NCI-H524 treated with DMSO at 0.1 percent for 48 hours (cell line): ENCODE measurements around the gene DDX31.
A peak's percentile ranks its signal among the peaks of the same experiment; 100 is the strongest.
"Not testable (repeated sequence)": the region's sequence is repeated elsewhere in the genome, so short reads cannot be mapped to it uniquely, and the experiment has no call there.

Experiments used
- DNase-seq: peaks from one replicate; lab custom pipeline; 2025; lab: John Stamatoyannopoulos, UW

The DDX31 gene

DNA sequence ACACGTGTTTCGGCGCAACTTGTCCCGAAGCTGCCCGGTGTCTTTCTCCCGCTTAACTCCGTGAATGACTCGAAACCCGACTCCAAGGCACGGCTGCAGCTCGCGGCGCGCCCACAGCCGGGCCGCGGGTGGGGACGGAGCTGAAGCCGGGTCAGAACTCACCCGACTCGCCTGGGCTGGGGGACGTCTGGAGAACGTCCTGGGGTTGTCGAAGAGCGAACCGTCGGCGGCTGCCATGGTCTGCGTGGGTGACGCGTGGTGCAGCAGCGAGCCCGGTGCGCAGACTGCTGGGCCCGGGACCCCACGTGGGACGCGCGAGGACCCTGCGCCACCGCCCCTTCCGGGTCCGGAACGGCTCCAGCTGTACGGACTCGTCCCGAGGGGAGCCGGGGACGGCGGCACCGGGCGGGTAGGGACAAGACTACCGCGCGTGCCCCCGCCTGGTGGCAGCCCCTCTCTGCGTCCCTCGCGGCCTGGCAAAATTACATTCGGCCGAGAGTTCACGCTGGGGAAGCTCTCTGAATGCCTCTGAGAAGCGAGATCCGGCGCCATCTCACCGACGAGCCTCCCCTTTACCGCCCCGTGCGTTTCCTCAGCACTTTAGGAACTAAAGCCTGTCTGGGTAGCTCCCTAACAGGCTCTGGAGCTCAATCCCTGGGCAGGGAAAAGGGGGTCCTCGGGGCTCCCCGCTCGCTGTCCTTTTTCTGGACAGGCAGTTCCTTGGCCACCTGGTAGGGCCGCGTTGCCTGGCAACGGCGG is at the start of gene DDX31:
Gene DDX31 (minus strand): TSS at position 286 of the 759 bp plus-strand sequence. CDS start 49 bp downstream, at position 237.
- DNase-seq = peak; percentile 72

DNA sequence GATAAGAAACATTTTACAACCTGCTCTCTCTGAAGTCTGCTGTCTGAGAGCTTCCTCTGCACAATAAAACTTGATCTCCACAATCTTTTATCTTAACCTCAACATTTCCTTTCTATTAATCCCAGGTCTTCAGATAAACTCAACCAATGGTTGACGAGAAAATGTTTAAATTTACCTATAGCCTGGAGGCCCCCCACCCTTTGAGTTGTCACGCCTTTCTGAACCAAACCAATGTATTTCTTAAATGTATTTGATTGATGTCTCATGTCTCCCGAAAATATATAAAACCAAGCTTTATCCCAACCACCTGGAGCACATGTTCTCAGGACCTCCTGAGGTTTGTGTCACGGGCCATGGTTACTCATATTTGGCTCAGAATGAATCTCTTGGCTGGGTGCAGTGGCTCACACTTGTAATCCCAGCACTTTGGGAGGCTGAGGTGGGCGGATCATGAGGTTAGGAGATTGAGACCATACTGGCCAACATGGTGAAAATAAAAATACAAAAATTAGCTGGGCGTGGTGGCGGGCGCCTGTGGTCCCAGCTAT is 48.7 kb upstream of the DDX31 start:
- not testable (repeated sequence) for DNase-seq

DNA sequence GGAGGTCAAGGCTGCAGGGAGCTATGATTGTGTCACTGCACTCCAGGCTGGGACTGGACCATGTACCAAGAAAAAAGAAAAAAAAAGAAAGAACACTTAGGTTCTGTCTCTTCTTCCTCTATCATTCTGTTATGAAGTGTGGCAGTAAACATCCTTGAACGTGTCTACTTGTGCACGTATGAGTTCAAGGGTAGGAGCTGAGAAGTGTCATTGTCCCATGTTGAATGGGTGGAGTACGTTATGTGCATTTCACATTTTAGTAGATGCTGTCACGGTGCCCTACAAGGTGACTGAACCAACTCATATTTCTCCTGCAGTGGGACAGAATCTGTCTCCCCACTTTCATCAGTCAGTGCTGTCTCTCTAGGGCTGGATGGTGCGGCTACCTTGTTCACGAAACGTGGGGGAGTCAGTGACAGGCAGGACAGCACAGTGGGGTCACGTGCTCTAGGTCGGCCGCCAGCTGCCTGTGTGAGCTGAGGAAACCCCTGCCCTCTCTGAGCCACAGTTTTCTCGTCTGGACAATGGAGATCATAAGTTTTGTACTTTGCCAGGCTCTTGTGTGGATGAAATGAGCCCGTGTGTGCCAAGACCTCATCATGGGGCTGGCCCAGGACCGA is 47.7 kb upstream of the DDX31 start:
- DNase-seq = no peak

DNA sequence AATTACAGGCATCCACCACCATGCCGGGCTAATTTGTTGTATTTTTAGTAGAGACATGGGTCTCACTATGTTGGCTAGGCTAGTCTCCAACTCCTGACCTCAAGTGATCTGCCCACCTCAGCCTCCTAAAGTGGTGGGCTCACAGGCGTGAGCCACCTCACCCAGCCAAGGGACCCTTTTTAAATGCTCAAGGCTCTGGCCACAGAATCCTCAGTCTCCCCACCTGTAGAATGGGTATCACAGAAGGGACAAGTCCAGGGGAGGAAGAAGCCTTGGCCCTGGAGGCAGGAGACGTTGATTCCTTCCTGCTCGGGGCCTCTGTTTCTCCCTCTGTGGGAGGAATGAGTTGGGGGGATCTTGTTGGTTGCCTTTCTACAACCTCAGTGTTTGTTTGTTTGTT is 46.2 kb upstream of the DDX31 start:
- no peak for DNase-seq

DNA sequence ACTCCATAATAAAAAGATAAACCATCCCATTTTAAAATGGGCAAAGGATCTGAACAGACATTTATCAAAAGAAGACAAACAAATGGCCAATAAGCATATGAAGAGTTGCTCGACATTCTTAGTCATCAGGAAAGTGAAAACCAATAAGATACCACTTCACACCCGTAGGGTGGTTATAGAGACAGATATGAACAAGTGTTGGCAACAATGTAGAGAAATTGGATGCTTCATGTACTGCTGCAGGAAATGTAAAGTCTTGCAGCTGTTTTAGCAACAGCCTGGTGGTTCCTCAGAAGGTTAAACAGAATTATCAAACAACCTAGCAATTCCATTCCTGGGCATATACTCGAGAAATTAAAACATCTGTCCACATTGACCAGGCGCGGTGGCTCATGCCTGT is 43.0 kb upstream of the DDX31 start:
- no peak for DNase-seq

DNA sequence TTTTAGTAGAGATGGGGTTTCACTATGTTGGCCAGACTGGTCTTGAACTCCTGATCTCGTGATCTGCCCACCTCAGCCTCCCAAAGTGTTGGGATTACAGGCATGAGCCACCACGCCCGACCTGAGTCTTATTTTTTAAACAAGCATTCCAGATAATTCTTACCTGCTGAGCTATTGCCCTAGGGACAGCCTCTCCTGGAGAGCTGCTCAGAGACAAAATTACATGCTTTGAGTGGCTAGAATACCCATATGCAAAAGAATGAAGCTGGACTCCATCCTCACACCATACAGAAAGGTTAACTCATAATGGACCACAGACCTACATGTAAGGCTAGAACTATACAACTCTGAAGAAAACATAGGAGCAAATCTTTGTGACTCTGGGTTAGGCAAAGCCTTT is 42.1 kb upstream of the DDX31 start:
- DNase-seq = no peak

DNA sequence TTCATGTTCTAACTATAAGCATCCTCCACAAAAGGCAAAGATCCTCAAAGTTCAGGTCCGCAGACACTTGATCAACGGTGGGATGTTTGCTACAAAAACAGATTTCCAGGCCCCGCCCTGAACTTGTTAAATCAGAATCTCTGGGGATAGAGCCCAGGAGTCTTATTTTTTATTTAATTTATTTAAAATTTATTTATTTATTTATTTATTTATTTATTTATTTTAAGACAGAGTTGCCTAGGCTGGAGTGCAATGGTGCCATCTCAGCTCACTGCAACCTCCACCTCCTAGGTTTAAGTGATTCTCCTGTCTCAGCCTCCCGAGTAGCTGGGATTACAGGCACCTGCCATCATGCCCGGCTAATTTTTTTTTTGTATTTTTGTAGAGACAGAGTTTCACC is 41.4 kb upstream of the DDX31 start:
- DNase-seq = not testable (repeated sequence)

DNA sequence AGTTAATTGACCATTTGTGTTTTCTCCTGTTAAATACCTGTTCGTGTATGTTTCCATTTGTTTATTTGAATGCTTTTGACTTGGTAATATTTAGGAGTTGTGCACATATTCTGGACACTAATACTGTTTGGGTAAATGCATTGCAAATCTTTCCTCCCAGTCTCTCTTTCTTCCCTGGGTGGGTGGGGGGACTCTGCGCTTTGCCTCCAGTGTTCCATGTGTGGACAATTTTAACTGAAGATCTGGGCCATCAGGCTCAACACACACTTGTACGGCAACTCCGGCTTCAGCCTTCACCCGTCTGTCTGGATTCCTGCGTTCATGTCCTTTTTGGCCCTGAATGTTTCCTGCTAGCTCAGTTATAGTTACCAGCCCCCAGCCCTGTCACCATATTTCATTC is 40.5 kb upstream of the DDX31 start:
- no peak for DNase-seq

DNA sequence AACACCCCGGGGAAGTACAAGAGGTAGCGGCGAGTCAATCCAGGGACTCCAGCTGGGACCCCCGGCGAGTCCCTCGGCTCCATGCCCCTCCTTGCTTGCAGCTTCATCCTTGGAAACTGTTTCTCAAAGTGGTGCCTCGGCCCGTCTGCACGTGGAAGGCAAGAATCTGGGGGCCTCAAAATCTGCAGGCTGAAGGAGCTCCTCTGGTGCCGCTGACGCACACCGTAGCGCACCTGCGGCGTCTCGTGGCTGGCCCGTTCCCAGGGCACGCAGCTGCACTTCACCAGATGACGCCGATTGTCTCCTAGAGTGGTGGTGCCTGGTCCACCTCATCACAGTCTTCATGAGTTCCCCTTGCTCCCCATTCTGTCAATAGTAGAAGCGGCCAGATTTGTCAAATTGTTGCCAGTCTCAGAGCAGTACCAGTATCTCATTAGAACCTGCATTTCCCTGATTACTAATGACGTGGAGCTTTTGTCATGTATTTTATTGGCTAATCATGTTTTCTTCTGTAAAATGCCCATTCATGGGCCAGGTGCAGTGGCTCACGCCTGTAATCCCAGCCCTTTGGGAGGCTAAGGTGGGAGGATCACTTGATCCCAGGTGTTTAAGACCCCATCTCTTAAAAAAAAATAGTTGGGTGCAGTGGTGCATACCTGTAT is 39.1 kb upstream of the DDX31 start:
- no peak for DNase-seq

DNA sequence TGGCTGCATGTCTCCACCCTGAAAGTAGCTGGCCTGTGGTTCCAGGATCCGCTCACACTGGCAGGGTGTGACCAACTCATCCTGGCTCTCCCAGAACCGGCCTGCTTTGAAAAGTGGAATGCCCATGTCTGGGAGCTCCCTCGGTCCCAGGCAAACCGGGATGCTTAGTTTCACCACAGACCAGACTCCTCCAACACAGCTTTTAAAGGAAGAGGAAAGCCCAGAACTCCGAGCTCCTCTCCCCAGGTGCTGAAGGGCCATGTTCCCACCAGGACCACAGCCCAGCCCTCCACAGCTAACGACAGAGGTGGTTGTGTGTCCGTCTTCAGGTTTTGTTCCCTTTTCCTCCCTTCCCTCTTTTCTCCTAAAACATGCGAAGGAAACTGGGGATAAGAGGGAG is 38.5 kb upstream of the DDX31 start:
- DNase-seq = no peak

DNA sequence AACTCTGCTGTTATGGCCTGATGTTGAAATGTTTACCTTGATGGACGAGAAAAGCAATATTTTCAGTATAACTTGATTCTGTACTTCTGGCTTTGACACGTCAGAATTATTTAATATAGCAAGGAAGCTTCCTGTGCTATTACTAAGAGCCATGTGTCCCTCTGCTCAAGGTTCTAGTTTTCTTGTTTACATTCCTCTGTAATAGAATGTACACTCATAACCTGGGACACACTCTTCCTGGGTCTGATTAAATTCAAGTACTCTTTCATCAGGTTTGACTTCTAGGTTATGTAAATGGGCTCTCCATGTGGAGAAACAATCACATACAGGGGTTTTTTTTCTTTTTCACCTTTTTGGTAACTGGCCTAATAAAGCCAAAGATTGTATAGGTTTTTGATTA is 33.6 kb upstream of the DDX31 start:
- no peak for DNase-seq

DNA sequence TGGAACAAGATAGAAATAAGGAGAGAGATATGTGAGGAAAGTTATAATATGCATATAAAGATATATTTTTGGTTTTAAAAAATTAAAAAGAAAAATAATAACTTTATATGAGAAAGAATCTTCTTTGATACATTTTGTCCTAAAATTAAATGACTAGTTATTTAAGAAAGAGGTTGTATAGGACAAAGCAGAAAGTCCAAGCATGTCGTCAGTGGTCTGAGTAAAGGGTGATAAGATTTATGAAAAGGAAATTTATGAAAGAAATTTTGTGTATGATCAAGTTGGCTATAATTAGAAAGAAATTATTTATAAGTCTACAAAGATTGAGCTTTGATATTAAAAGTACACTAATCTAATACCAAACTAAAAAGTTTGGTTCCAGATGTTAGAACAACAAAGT is 32.5 kb upstream of the DDX31 start:
- DNase-seq = no peak

DNA sequence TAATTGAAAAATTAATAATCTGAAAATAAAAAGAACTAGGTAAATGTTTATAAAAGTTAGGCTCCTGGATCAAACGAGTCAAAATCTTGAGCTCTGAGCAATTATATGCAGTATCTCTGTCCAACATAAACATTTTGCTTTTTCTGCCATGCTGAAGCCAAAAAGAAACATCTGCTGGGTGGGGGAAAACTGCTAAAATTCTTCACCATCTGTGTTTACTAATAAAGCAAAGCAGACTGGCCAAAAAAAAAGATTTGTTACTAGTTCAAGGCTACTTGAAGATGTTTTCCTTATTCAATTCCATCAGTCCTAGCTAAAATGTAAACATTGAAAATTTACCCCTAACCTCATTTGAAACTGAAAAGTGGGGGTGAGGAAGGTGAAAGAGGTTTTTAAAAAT is 30.2 kb upstream of the DDX31 start:
- no peak for DNase-seq

DNA sequence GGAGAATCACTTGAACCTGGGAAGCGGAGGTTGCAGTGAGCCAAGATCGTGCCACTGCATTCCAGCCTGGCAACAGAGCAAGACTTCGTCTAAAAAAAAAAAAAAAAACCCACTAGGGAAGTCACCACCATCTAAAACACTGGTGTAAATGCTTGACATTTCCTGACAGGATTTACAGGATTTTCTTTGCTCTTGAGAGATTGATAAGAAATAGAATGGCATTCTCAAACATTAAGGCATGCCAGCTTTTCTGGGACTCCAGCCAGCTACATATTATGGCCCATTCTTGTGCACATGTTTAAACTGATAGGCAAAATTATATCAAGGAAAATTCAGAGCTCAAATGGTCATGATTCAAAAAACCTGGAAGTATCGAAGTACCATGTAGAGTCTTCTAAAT is 29.2 kb upstream of the DDX31 start:
- DNase-seq = no peak

DNA sequence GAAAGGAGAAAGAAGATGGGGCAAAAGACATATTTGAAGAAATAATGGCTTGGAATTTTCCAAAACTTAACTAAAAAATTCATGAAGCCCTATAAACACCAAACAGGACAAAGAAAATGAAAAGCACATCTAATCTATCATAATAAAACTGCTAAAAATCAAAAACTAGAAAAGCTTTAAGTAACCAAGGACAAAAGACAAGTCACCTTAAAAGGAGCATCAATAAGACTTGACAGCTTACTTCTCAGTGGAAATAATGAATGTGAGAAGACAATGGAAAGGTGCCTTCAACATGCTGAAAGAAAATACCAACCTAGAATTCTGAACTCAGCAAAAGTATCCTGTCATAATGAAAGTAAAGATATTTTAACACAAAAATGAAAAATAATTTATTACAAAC is 27.4 kb upstream of the DDX31 start:
- no peak for DNase-seq

DNA sequence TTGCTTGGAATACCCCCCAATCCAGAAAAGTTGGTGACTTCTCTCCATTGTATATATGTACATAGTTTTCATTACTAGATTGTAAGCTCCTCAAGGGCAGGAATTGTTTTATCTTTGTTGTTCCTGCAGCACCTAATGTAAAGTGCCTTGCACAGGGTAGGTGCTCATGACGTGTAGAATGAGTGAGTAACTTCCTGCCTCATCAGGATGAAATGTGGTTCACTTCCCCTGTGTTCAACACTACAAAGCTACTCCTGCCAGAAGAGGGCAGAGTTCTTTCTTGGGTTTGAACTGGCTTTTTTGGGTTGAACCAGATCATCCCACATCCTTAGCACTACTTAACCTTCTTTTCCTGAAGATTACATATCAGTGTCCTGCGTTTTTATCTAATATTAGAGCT is 24.4 kb upstream of the DDX31 start:
- DNase-seq = no peak

DNA sequence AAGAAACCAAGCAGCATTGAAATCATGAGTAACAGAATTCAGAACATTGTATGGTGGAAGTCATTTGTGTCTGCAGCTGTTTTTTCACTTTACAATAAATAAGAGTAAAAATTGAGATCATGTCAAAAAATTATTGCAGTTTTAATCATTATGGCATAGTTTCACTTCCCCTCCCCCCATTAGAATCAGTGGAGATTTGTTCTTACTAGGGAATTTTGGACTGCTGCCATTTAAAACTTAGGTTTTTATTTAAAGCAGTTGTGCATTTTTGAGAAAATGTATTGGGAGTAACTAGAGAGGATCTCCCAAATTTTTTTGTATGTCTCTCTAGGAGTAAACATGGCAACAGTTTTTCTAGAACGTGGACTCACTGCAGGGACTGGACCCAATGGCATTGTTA is 20.9 kb upstream of the DDX31 start:
- DNase-seq = no peak

DNA sequence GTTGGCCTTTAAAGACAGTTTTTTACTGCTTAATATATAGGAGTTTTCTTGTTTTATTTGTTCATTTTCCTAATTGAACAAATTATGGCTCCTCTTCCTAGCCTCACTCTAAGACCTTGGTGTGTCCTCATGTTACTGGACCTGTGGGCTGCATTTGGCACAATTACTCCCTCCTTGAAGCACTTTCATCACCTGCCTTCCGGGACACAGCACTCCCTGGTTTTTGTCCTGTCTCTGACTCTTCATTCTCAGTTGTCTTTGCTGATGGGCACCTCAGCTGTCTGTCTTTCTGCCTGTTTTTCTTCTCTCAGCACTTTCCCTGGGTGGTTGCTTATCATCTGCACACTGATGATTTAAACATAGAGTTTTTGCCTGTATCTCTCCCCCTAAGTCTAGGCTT is 14.1 kb upstream of the DDX31 start:
- DNase-seq = no peak

DNA sequence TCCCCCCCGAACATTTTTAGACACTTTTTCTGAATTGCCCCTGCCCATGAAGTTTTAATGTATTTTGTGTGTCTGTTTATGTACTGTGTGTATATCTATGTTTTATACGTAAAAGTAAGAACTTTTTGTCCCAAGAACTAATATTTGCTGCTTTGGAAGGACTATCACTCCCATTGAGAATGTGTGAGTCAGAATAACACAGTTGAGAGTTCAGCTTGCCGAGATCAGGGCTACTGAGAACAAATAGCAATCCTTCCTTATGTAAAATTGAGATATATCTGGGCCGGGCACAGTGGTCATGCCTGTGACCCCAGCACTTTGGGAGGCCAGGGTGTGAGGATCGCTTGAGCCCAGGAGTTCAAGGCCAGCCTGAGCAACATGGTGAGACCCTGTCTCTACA is 11.8 kb upstream of the DDX31 start:
- DNase-seq = no peak

DNA sequence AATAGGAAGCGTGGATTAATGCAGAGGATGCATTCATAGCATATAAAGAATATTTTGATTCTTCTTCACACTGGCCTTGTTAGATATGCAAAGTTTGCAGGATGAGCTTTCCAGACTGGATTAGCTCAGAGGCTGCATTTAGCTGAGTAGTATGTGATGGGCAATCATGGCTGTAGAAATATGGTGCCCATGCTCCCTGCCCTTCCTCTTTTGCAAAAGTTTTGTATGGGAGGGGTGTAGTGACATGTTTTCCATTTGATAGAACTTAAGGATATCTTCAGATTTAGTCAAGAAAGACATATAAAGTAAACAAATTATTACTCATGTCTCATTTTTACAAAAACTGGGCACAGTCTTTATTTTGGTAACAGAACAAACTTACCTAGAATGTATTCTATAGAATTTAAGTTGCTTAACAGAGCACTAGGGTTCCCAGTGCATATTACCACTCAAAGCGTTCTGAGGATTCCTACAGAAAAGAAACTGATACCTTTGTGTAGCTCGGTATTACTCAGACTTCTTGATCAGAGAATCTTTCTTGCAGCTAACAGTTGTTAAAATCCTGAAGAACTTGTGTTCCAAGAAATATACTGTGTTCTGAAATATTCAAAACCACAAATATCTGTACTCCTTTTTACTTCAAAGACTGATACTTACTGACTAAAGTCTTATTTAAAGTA is 10.3 kb upstream of the DDX31 start:
- no peak for DNase-seq

DNA sequence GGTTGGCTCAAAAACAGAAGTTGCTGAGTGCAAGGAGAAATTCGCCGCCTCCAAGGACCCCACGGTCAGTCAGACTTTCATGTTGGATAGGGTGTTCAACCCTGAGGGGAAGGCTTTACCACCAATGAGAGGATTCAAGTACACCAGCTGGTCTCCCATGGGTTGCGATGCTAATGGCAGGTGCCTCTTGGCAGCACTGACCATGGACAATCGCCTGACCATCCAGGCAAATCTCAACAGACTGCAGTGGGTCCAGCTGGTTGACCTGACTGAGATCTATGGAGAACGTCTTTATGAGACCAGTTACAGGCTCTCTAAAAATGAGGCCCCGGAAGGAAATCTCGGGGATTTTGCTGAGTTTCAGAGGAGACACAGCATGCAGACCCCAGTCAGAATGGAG is 8.2 kb upstream of the DDX31 start:
- DNase-seq = no peak

DNA sequence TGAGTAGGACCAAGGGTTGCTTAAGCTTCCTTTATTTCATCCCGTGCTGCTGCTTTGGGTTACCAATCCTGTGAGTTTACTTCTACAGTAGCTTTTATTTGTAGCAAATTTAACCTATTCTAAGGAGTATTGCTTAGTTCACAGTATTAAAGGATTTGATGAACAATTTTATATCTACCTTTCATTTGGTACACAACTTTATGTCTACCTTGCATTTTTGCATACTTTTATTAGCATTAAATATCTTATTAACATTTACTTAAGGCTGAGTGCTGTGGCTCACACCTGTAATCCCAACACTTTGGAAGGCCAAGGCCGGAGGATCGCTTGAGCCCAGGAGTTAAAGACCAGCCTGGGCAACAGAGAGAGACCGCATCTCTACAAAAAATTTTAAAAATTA is 4.7 kb upstream of the DDX31 start:
- no peak for DNase-seq

DNA sequence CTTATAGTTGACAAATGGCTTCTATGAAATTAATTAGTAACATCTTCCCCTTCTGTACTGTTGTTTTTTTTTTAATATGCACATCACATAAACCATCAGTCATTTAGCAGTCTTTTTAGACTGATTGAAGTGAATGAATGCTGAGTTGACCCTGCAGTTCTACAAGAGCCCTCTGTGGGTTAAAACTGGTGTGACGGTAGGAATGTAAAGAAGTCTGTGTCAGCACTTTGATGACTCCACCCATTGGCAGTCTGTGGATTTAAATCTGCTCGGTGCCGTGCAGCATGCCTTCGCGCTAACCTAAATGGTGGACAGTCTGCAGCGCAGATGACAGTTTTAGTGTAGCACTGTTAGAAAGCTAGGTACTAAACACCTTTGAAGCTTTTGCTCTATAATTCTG is 3.6 kb upstream of the DDX31 start:
- no peak for DNase-seq
